Stomach (tissue), 9 donors: Measurements from ENCODE around the gene CRELD1. TPM values are rescaled to one million over a fixed set of nuclear protein-coding genes. Genes with fewer than 3 reads are reported as not detected.

ENCODE experiments used
- DNase-seq, 2 donors: peaks; one replicate each; pipeline versions ENCODE4 v3.0.0 to v3.0.0-alpha.2; 2013 to 2019
- H3K27ac ChIP-seq, 5 donors: fragments of 200-600 bp in 4 of 5; sonication (generic) in 4 of 5; one replicate each; pipeline ENCODE4 v1.5.1; 2013 to 2019; ENCODE audit warnings: mild to moderate bottlenecking in 1 of 5, moderate library complexity in 1 of 5
- H3K27me3 ChIP-seq, 3 donors: fragments of 200-600 bp; sonication (generic); one replicate each; pipeline ENCODE4 v1.5.1; 2017 to 2019; ENCODE audit warnings: mixed run types in 1 of 3
- H3K36me3 ChIP-seq, 4 donors: fragments of 200-600 bp; sonication (generic); 1 replicate in 3 of 4; 2 replicates in 1 of 4; pipeline ENCODE4 v1.5.1; 2016 to 2019
- H3K4me1 ChIP-seq, 4 donors: fragments of 200-600 bp; sonication (generic); one replicate each; pipeline ENCODE4 v1.5.1; 2016 to 2019
- H3K4me3 ChIP-seq, 4 donors: fragments of 200-600 bp; sonication (generic) in 3 of 4; one replicate each; pipeline ENCODE4 v1.5.1; 2016 to 2019; ENCODE audit warnings: mild to moderate bottlenecking in 1 of 4
- H3K9me3 ChIP-seq, 4 donors: fragments of 200-600 bp; sonication (generic); one replicate each; pipeline ENCODE4 v1.5.1; 2016 to 2019
- EP300 ChIP-seq: sonication (generic); formaldehyde crosslinking; IDR thresholded peaks from one replicate; pipeline ENCODE4 v1.6.1; 2017; ENCODE audit warnings: antibody characterized with exemption
- POLR2A ChIP-seq, 4 donors: fragments of 450-650 bp; IDR thresholded peaks; one replicate each; pipeline ENCODE4 v1.6.1; 2016; ENCODE audit warnings: antibody characterized with exemption in 4 of 4, control low read depth in 2 of 4, mild to moderate bottlenecking in 1 of 4, moderate library complexity in 1 of 4
- POLR2AphosphoS5 ChIP-seq, 3 donors: sonication (generic); formaldehyde crosslinking; IDR thresholded peaks; one replicate each; pipeline ENCODE4 v1.6.1; 2016; ENCODE audit warnings: antibody characterized with exemption in 3 of 3
- WGBS, 5 donors: extraction: QIAGEN DNeasy Blood & Tissue Kit in 3 of 5; methylation state at CpG; one replicate each; pipeline versions ENCODE4 v1.1.5 to v1.1.7; 2013 to 2018; 5-methylcytosine and 5-hydroxymethylcytosine counted together
- intact Hi-C: fragments of 100-400 bp; cut with DNase I; formaldehyde crosslinking; loops from one replicate; pipeline ENCODE4 v1.15.1; 2023; ENCODE audit warnings: low total_unique reads
- polyA plus RNA-seq, 3 donors: library from polyadenylated mRNA; stranded (reverse); fragments of 200-250 nt; gene quantifications; one replicate each; pipeline ENCODE4 v1.2.3, GENCODE V29; 2013
- small RNA-seq, 4 donors: library from RNA; depleted of rRNA; stranded (forward); fragments of <200 nt; gene quantifications; one replicate each; pipeline ENCODE3, GENCODE V24; 2016
- total RNA-seq, 5 donors: library from RNA; depleted of rRNA; stranded (reverse); fragments of >200 nt; gene quantifications; one replicate each; pipeline versions ENCODE4 v1.1.0 to v1.2.3, GENCODE V29; 2014 to 2016
- TF ChIP-seq, protein P1 (sequence below), 7 experiments: fragments of 450-650 bp in 4 of 7; fragments of 200-600 bp in 3 of 7; sonication (generic) in 3 of 7; IDR thresholded peaks; one replicate each; pipeline ENCODE4 v1.5.1; 2016 to 2019; ENCODE audit warnings: antibody characterized with exemption in 7 of 7, control low read depth in 2 of 7, mild to moderate bottlenecking in 1 of 7
- donor health status: healthy with polysubstance abuse.
- donor health status: Bipolar disorder and iron deficiency.
- donor health status: healthy.

Gene CRELD1
- total and polyA plus RNA-seq, 8 donors: 6.2 to 71.5 (median 22.7) TPM

DNA sequence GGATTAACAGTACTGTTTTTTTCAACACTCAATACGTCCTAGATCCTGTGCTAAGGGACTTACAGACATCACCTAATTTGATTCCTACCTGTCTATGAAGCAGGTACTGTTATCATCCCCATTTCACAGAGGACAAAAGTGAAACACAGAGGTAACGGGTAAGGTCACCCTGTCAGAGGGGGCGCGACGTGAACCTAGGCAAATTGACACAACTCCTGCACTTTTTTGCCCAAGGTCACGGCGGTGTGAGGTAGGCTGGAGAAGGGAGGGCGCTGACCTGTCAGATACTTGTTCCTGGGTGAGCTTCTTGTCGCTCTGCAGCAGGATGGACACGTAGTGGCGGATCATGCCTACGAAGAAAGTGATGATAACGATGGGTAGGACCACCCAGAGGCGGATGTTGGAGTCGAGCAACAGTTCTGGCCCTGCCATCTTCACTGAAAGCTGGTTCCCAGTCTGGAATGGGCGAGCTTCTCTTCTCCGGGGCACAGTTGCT lies 52.6 kb downstream of the CRELD1 start:
- no peak for DNase-seq
- Histone ChIP-seq H3K27ac (peak overlapping the region; percentile 53 to 92 (median 87)), H3K4me3 (peak overlapping the region; percentile 86 to 96 (median 90)), H3K36me3 (peaks cover 0 to 20% (median 17%) of the 10 kb centered on the region in 4 donors), H3K27me3 (no peaks in the 10 kb centered on the region), H3K9me3 (no peaks in the 10 kb centered on the region), H3K4me1 (peaks cover 24 to 53% (median 40%) of the 10 kb centered on the region in 4 donors)
- 0 to 1% (median 1%) methylated on average over 10 to 17 of the region's 17 CpGs for WGBS, 5 donors
- TF ChIP-seq EP300 (no peak), POLR2AphosphoS5 (IDR thresholded peaks at IDR 0.05) (no peak), POLR2A (IDR thresholded peaks at IDR 0.05) (no peak)
- TF ChIP-seq, protein P1, sequence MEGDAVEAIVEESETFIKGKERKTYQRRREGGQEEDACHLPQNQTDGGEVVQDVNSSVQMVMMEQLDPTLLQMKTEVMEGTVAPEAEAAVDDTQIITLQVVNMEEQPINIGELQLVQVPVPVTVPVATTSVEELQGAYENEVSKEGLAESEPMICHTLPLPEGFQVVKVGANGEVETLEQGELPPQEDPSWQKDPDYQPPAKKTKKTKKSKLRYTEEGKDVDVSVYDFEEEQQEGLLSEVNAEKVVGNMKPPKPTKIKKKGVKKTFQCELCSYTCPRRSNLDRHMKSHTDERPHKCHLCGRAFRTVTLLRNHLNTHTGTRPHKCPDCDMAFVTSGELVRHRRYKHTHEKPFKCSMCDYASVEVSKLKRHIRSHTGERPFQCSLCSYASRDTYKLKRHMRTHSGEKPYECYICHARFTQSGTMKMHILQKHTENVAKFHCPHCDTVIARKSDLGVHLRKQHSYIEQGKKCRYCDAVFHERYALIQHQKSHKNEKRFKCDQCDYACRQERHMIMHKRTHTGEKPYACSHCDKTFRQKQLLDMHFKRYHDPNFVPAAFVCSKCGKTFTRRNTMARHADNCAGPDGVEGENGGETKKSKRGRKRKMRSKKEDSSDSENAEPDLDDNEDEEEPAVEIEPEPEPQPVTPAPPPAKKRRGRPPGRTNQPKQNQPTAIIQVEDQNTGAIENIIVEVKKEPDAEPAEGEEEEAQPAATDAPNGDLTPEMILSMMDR (IDR thresholded peaks at IDR 0.05): no peak
- intact Hi-C loops: no loop called here

DNA sequence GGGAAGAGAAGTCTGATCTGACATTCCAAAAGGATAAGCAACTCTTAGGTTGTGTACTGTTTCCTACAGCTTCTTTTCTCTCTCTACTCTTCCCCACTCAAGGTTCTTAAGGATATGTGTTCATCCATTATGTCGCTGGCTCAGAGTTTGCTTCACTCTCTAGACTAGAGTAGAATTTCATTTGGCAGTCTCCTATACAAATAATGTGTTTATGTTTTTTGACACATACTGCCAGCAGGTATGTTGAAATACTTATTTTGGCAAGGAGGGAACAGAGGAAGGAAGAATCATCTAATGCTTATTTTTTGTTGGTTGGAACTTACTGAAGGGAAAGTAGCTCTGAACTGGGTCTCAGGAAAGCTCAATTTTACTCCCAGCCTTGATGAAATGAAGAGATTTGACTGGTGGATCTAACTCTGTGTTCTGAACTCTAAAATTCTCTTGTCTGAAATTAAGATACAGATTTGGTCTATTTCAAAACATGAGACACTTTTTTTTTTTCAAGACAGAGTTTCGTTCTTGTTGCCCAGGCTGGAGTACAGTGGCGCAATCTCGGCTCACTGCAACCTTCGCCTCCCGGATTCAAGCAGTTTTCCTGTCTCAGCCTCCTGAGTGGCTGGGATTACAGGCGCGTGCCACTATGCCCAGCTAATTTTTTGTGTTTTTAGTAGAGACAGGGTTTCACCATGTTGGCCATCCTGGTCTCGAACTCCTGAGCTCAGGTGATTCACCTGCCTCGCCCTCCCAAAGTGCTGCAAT lies 60.6 kb downstream of the CRELD1 start:
- 89 to 95% (median 91%) methylated on average over 10 of the region's 10 CpGs for WGBS, 5 donors
- intact Hi-C loops: no loop called here
- Histone ChIP-seq H3K9me3 (no peaks in the 10 kb centered on the region), H3K4me1 (peaks cover 0 to 7% (median 0%) of the 10 kb centered on the region in 4 donors), H3K4me3 (no peak overlapping the region), H3K27me3 (no peaks in the 10 kb centered on the region), H3K36me3 (peaks cover 0 to 21% (median 12%) of the 10 kb centered on the region in 4 donors), H3K27ac (no peak overlapping the region)
- peak in 1 of 2 donors; percentile 9 for DNase-seq
- TF ChIP-seq POLR2AphosphoS5 (IDR thresholded peaks at IDR 0.05) (no peak), EP300 (no peak), POLR2A (IDR thresholded peaks at IDR 0.05) (no peak)
- TF ChIP-seq, protein P1 (IDR thresholded peaks at IDR 0.05): no peak

Small RNA genes lying within 50 kb of the gene (small RNA-seq; reads per million reads assigned to genes)
- gene RNU6-882P: 0 reads per million in 4 donors

Other genes starting within 250 kb of the CRELD1 start
- not detected for gene CPNE9, start 230.0 kb upstream of the CRELD1 start, total RNA-seq
- under 1 TPM in 2 of 3 donors, not detected in 1; 0.10 to 0.19 TPM for gene CPNE9, start 230.0 kb upstream of the CRELD1 start, polyA plus RNA-seq
- gene BRPF1, start 202.1 kb upstream of the CRELD1 start, total RNA-seq: 10 to 100 TPM in 4 of 5 donors, 1 to 10 TPM in 1; 7.5 to 53.6 (median 15.1) TPM
- 1 to 10 TPM; 4.1 to 5.6 (median 4.6) TPM for gene BRPF1, start 202.1 kb upstream of the CRELD1 start, polyA plus RNA-seq
- 10 to 100 TPM in 4 of 5 donors, 1 to 10 TPM in 1; 7.6 to 54.5 (median 22.0) TPM for gene OGG1, start 183.9 kb upstream of the CRELD1 start, total RNA-seq
- gene OGG1, start 183.9 kb upstream of the CRELD1 start, polyA plus RNA-seq: 10 to 100 TPM; 12.4 to 20.0 (median 15.1) TPM
- 10 to 100 TPM; 14.3 to 61.1 (median 27.4) TPM for gene CAMK1, start 163.9 kb upstream of the CRELD1 start, total RNA-seq
- 10 to 100 TPM; 22.9 to 37.2 (median 23.2) TPM for gene CAMK1, start 163.9 kb upstream of the CRELD1 start, polyA plus RNA-seq
- gene TADA3, start 141.4 kb upstream of the CRELD1 start, total RNA-seq: 10 to 100 TPM; 29.2 to 62.6 (median 31.2) TPM
- 10 to 100 TPM; 36.4 to 62.0 (median 61.0) TPM for gene TADA3, start 141.4 kb upstream of the CRELD1 start, polyA plus RNA-seq
- gene ARPC4, start 140.8 kb upstream of the CRELD1 start, total RNA-seq: 100 to 1,000 TPM in 3 of 5 donors, 10 to 100 TPM in 2; 45.5 to 173 (median 129) TPM
- gene ARPC4, start 140.8 kb upstream of the CRELD1 start, polyA plus RNA-seq: 100 to 1,000 TPM in 2 of 3 donors, 10 to 100 TPM in 1; 69.4 to 180 (median 117) TPM
- gene TTLL3, start 123.6 kb upstream of the CRELD1 start, total RNA-seq: 100 to 1,000 TPM in 4 of 5 donors, 10 to 100 TPM in 1; 50.3 to 593 (median 210) TPM
- gene TTLL3, start 123.6 kb upstream of the CRELD1 start, polyA plus RNA-seq: 10 to 100 TPM in 1 of 3 donors, 1 to 10 TPM in 2; 6.7 to 34.0 (median 7.8) TPM
- gene RPUSD3, start 89.8 kb upstream of the CRELD1 start, total RNA-seq: 10 to 100 TPM in 4 of 5 donors, 1 to 10 TPM in 1; 6.4 to 62.9 (median 19.3) TPM
- gene RPUSD3, start 89.8 kb upstream of the CRELD1 start, polyA plus RNA-seq: 10 to 100 TPM; 28.0 to 30.9 (median 30.5) TPM
- gene CIDEC, start 53.6 kb upstream of the CRELD1 start, total RNA-seq: 1 to 10 TPM in 3 of 5 donors, not detected in 2; 1.5 to 3.3 (median 2.3) TPM
- 10 to 100 TPM in 1 of 3 donors, 1 to 10 TPM in 1, under 1 TPM in 1; 0.63 to 21.4 (median 1.7) TPM for gene CIDEC, start 53.6 kb upstream of the CRELD1 start, polyA plus RNA-seq
- gene JAGN1, start 43.2 kb upstream of the CRELD1 start, total RNA-seq: 10 to 100 TPM in 3 of 5 donors, 1 to 10 TPM in 1, not detected in 1; 9.4 to 28.4 (median 20.7) TPM
- 10 to 100 TPM; 26.5 to 56.6 (median 37.7) TPM for gene JAGN1, start 43.2 kb upstream of the CRELD1 start, polyA plus RNA-seq
- 100 to 1,000 TPM in 2 of 5 donors, 10 to 100 TPM in 3; 11.4 to 301 (median 60.1) TPM for gene IL17RE, start 31.0 kb upstream of the CRELD1 start, total RNA-seq
- gene IL17RE, start 31.0 kb upstream of the CRELD1 start, polyA plus RNA-seq: 10 to 100 TPM; 10.3 to 22.0 (median 13.0) TPM
- gene IL17RC, start 16.7 kb upstream of the CRELD1 start, total RNA-seq: 100 to 1,000 TPM in 3 of 5 donors, 10 to 100 TPM in 2; 20.1 to 284 (median 111) TPM
- 10 to 100 TPM; 24.2 to 40.6 (median 25.5) TPM for gene IL17RC, start 16.7 kb upstream of the CRELD1 start, polyA plus RNA-seq
- 10 to 100 TPM in 1 of 5 donors, 1 to 10 TPM in 2, under 1 TPM in 2; 0.58 to 31.6 (median 5.4) TPM for gene PRRT3, start 18.6 kb downstream of the CRELD1 start, total RNA-seq
- gene PRRT3, start 18.6 kb downstream of the CRELD1 start, polyA plus RNA-seq: under 1 TPM; 0.44 to 0.92 (median 0.80) TPM
- 10 to 100 TPM; 10.5 to 71.0 (median 34.1) TPM for gene EMC3, start 53.0 kb downstream of the CRELD1 start, total RNA-seq
- 10 to 100 TPM; 32.2 to 54.4 (median 38.3) TPM for gene EMC3, start 53.0 kb downstream of the CRELD1 start, polyA plus RNA-seq
- 10 to 100 TPM in 1 of 5 donors, 1 to 10 TPM in 4; 1.3 to 21.1 (median 6.1) TPM for gene FANCD2, start 92.6 kb downstream of the CRELD1 start, total RNA-seq
- gene FANCD2, start 92.6 kb downstream of the CRELD1 start, polyA plus RNA-seq: 1 to 10 TPM in 2 of 3 donors, under 1 TPM in 1; 0.61 to 6.3 (median 5.3) TPM
- not detected for gene FANCD2OS, start 174.4 kb downstream of the CRELD1 start, total RNA-seq
- gene FANCD2OS, start 174.4 kb downstream of the CRELD1 start, polyA plus RNA-seq: not detected
- gene BRK1, start 181.8 kb downstream of the CRELD1 start, total RNA-seq: 100 to 1,000 TPM in 1 of 5 donors, 10 to 100 TPM in 4; 14.5 to 130 (median 51.9) TPM
- gene BRK1, start 181.8 kb downstream of the CRELD1 start, polyA plus RNA-seq: 100 to 1,000 TPM; 175 to 262 (median 218) TPM
- 10 to 100 TPM; 30.8 to 66.8 (median 36.2) TPM for gene VHL, start 207.9 kb downstream of the CRELD1 start, total RNA-seq
- 10 to 100 TPM; 19.4 to 23.0 (median 20.0) TPM for gene VHL, start 207.9 kb downstream of the CRELD1 start, polyA plus RNA-seq
- gene IRAK2, start 231.1 kb downstream of the CRELD1 start, total RNA-seq: 1 to 10 TPM in 3 of 5 donors, under 1 TPM in 1, not detected in 1; 0.45 to 6.2 (median 1.9) TPM
- gene IRAK2, start 231.1 kb downstream of the CRELD1 start, polyA plus RNA-seq: 1 to 10 TPM; 1.5 to 3.8 (median 3.2) TPM